BJ (cell line): ENCODE results near the gene TEX11. TPM values are rescaled to one million over a fixed set of nuclear protein-coding genes. Genes with fewer than 3 reads are reported as not detected.
A peak's percentile ranks its signal among the peaks of the same experiment; 100 is the strongest.

Experiments used
- CTCF ChIA-PET: fragments of 350-600 bp; formaldehyde crosslinking; extraction: SDS; loops from one replicate; lab custom pipeline; 2021; ENCODE audit warnings: antibody characterized with exemption, inconsistent platforms; lab: Yijun Ruan, JAX
- POLR2A ChIA-PET: fragments of 300-600 bp; sonication (Branson Sonifier 250); formaldehyde crosslinking; extraction: SDS; loops from one replicate; lab custom pipeline; 2021; ENCODE audit warnings: antibody characterized with exemption; lab: Charles Lee
- DNase-seq: peaks from one replicate; pipeline ENCODE4 v3.0.0-alpha.2; 2011; ENCODE audit warnings: low read depth
- H3K27me3 ChIP-seq: 2 replicates; pipeline ENCODE4 v1.6.0; 2011; ENCODE audit warnings: low read length; ENCODE audit not compliant: control insufficient read depth, insufficient read depth
- H3K36me3 ChIP-seq: 2 replicates; pipeline ENCODE4 v1.5.1; 2011; ENCODE audit warnings: low read length; ENCODE audit not compliant: control insufficient read depth, insufficient read depth
- H3K4me3 ChIP-seq: 2 replicates; pipeline ENCODE4 v1.5.1; 2011; ENCODE audit warnings: low read depth, mild to moderate bottlenecking, control low read depth, low read length
- polyA plus RNA-seq: library from polyadenylated mRNA; depleted of rRNA; stranded (reverse); fragments of >200 nt; gene quantifications from 2 replicates; pipeline ENCODE4 v1.2.3, GENCODE V29; 2011; rRNA removed
- small RNA-seq: library from RNA; depleted of rRNA; stranded (forward); fragments of <200 nt; gene quantifications from one replicate; pipeline ENCODE3, GENCODE V24; 2012; ENCODE audit warnings: low replicate concordance, low read depth; ENCODE audit not compliant: insufficient read length
- TF ChIP-seq, protein P1 (sequence below): IDR thresholded peaks from 2 replicates; pipeline ENCODE4 v1.5.1; 2011; ENCODE audit warnings: low read depth, mild to moderate bottlenecking, control low read depth, inconsistent platforms, low read length, moderate library complexity; ENCODE audit not compliant: insufficient read depth

TEX11 gene
- polyA plus RNA-seq, 1 experiment, result not detected

DNA sequence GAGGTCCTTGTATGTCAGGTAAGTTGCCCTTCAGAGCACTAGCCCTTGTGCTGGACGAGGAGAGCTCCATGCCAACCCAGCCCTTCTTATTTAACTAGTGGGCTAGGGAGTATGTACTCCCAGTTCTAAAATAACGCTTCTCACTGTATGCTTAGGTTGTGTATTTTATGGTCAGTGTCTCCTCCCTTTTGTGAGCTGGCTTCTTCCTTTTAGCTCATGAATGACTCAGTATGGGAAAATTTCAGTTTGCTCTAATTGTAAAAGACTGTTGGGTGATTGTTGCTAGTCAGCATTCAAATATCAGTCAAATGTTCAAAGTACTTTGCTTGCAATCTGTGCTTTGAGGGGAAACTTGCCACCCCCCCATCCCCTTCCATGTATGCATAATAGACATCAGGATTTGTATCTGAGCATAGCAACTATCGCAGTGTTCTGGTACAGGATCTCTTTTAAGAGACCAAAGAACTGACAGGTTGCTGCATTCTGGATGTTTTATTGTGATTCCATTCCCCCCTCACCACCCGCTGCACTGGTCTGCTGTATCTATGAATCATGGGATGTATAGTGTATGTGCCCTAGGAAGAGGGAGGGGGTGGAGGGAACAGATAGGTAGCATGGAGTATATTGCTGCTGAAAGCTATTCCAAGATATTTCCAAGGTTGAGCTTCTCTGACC, 429.1 kb downstream of the TEX11 start:
- TF ChIP-seq, protein P1, sequence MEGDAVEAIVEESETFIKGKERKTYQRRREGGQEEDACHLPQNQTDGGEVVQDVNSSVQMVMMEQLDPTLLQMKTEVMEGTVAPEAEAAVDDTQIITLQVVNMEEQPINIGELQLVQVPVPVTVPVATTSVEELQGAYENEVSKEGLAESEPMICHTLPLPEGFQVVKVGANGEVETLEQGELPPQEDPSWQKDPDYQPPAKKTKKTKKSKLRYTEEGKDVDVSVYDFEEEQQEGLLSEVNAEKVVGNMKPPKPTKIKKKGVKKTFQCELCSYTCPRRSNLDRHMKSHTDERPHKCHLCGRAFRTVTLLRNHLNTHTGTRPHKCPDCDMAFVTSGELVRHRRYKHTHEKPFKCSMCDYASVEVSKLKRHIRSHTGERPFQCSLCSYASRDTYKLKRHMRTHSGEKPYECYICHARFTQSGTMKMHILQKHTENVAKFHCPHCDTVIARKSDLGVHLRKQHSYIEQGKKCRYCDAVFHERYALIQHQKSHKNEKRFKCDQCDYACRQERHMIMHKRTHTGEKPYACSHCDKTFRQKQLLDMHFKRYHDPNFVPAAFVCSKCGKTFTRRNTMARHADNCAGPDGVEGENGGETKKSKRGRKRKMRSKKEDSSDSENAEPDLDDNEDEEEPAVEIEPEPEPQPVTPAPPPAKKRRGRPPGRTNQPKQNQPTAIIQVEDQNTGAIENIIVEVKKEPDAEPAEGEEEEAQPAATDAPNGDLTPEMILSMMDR, result no peak

More for the DNA sequence above, 429.1 kb downstream of the TEX11 start:
- ChIA-PET CTCF (interaction anchor here (0.6 kb wide), 1 partner anchor 1670 kb away, joined by 4 read pairs; no protein-coding TSS in a partner anchor), POLR2A (interaction anchor here (0.6 kb wide), 1 partner anchor 185 kb away, joined by 3 read pairs; no protein-coding TSS in a partner anchor)
- DNase-seq, result peak; percentile 31
- no peak overlapping the region for H3K4me3 ChIP-seq
- no peaks in the 10 kb centered on the region; the same call in 1 of the 2 replicates for H3K36me3 ChIP-seq
- no peaks in the 10 kb centered on the region for H3K27me3 ChIP-seq

Small RNA genes within 50 kb of the gene (small RNA-seq; reads per million reads assigned to genes)
- gene SNORD3E, result not detected

Other genes starting within 250 kb of the TEX11 start
- not detected in 2 replicates for gene SLC7A3, start 22.4 kb upstream of the TEX11 start, polyA plus RNA-seq
- 76.2 and 82.5 TPM in 2 replicates for gene SNX12, start 159.6 kb upstream of the TEX11 start, polyA plus RNA-seq
- gene FOXO4, start 187.1 kb upstream of the TEX11 start, polyA plus RNA-seq, result 2.1 and 2.4 TPM in 2 replicates
- gene CXorf65, start 198.0 kb upstream of the TEX11 start, polyA plus RNA-seq, result not detected in 2 replicates
- gene IL2RG, start 202.9 kb upstream of the TEX11 start, polyA plus RNA-seq, result 0.13 TPM in 1 of 2 replicates, not detected in the other
- gene MED12, start 209.9 kb upstream of the TEX11 start, polyA plus RNA-seq, result 10.0 and 12.4 TPM in 2 replicates
- 0.22 and 0.27 TPM in 2 replicates for gene NLGN3, start 236.1 kb upstream of the TEX11 start, polyA plus RNA-seq